GM21576 (cell line): Measurements from ENCODE around the gene ETFDH.
"Not testable (repeated sequence)": the region's sequence is repeated elsewhere in the genome, so short reads cannot be mapped to it uniquely, and the experiment has no call there.

ENCODE experiments used
- ATAC-seq: cut with Tn5 transposase; IDR thresholded peaks from one replicate; pipeline ENCODE4 v1.9.1; 2021; ENCODE audit warnings: mild to moderate bottlenecking, moderate library complexity; ENCODE audit not compliant: unreplicated experiment

Gene ETFDH

DNA sequence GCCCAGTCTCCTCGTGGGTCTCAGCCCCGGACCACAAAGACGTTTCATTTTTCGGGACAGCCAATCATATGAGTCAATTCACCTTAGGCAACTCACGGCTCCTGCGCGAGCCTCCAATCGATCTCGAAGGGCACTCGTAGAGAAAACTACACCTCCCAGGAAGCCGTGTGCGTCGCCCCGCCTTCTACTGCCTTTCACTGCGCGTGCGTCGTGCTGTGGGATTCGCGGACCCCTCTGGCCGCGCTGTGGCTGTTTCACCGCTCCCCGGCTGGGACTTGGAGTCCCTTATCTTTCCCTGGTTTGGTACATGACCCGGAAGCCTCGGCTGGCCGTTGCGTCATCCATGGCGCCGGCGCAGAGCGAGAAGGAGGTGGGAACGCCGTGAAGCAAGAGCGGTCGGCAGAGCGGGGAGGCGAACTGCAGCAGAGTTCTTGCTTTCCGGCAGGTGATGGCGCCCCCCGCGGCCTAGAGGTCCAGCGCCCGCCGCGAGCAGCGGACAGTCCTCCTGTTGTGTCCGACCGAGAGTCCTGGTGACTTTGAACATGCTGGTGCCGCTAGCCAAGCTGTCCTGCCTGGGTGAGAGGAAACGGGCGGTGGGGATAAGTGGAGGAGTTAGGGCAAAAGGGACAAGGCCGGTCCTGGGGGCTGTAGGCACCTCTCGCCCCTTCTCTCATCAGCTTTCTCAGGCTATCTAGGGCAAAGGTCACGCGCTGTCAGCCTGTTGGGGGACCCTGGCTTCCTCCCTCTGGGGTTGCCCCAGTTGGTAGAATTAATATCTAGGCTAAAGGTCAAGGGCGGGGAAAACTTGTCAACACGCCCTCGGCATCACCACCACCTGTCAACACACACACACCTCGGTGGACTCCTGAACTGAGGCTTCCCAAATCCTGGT is at the start of gene ETFDH:
Gene ETFDH, plus strand, starts transcription at position 382 of the 892 bp plus-strand sequence. Its CDS starts 161 bp downstream, at position 543.
- peak; percentile 83 for ATAC-seq

DNA sequence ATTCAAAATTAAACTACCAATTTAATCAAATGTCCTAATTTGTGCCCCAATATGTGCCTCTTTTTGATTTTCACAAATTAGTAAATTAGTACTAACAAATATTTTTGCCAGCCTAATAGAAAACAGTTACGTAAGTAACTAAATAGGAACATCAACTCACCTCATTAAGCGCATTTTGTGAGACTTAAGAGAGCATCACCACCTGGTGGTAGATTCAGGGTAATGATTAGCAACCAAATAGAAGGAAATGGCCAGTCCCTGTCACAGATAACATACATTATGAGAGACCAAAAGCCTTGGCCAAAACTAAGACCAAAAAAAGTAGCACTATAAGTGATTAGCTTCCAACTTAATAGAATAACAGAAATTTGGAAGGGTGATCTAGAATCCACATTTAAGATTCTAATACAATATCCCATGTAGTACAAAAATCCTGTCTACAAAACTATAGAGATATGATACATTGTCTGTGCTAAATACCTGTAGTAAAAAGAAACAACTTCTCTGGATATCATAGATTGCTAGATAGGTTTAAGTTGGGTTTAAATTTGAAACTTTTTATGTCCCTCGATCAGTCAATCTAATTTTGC is 47.1 kb upstream of the ETFDH start:
- peak; percentile 94 for ATAC-seq

DNA sequence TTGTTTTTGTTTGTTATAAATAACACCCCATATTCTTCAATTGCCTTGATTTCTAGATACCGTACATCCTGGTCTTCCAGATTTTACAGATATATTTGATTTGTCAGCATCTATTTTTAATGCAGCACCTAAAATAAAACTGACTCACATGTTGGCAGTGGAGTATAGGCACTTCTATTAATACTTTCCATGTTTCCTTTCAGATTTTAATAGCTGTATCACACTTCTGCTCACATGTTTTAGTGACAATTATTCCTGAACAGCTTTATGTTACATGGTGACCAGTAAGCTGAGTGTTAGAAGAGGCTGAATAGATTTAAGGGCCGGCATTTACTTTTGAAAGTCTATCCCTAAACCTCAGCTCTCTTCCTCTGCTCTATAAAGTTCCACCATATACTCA is 46.6 kb upstream of the ETFDH start:
- ATAC-seq, result no peak

DNA sequence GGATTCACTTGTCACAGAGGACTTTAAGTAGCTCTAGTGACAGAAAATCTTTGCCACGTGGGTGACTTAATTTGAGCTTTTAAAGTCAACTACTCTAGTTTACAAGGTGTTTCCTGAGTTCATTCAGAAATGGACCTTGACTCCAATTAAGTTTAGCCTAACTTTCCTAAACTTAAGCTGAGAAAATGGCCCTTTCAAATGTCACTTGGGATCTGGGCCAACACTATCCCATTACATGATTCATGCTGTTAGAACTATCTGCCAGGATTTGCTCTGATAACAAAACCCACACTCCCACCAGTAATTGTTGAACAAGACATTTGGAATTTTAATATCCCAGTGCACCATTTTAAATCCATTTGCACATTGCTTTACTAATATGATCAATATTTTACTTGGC is 41.2 kb upstream of the ETFDH start:
- no peak for ATAC-seq

DNA sequence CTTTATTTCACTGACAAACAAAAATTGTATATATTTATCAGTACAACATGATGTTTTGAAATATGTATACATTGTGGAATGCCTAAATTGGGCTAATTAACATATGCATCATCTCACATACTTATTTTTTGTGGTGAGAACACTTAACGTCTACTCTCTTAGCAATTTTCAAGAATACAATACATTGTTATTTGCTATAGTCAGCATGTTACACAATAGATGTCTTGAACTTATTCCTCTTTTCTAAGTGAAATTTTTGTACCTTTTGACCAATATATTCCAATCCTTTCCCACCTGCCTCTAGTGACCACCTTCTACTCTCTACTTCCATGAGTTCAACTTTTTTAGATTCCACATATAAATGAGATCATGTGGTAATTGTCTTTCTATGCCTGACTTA is 35.5 kb upstream of the ETFDH start:
- ATAC-seq, result no peak

DNA sequence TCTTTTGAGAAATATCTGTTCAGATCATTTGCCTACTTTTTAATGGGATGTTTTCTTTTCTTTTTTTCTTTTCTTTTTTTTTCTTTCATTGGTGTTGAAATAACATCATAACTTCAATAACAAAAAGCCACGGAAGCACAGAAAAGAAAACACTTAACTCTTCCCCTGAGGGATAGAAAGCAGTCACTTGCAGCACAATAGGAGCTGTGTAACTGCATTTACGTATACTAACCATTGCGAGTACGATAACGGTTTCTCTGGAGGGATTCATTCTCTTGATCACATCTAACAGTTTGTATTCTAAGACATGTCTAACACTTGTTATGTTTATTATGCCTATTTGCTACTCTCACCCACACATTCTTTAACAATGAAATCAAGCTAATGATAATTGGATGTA is 27.7 kb upstream of the ETFDH start:
- no peak for ATAC-seq

DNA sequence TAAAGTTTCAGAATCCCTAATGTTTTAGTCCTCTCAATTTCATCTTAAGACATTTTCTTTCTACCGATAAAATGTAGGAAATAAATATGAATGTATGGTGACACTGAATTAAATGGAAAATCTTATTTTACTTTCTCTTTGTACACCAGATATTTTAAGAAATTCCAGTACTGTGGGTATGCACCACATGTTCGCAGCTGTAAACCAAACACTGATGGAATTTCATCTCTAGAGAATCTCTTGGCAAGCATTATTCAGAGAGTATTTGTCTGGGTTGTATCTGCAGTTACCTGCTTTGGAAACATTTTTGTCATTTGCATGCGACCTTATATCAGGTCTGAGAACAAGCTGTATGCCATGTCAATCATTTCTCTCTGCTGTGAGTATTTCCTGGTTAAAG is 27.3 kb upstream of the ETFDH start:
- ATAC-seq, result no peak

DNA sequence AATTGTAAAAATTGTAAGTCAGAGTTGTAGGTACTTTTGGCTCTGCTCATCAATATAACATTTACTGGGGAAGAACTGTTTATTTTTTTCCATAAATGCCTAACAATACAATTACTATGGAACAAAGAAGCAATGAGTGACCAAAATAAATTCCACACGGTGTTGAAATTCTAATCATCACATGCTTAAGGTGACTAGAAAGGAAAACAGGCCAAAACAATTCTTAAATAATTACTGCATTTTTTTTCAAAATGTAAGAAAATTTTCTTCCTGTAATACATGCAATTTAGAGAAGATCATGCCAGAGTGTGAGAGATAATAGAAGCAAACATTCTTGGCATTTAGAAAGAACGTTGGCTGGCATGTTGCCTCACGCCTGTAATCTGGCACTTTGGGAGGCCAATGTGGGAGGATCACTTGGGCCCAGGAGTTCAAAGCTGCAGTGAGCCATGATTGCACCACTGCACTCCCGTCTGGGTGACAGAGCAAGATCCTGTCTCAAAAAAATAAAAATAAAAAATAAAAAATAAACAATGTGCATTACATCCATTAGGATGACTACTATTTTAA is 22.9 kb upstream of the ETFDH start:
- no peak for ATAC-seq

DNA sequence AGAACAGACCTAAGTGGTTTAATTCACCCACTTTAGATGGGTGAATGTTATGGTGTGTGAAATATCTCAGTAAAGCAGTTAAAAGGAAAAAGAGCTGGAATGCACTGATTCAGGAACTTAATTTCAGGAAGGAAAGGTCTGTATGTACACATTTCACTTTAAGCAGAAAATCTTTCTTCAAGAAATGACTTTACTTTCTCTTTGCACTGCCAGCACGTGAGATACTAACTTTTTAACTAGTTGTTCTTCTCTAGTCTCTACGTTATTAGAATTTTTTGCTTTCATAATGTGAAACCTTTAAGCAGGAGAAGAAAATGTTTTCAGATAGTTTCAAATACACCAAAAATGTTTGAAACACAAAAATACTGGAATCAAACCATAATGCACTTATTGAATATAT is 19.2 kb upstream of the ETFDH start:
- ATAC-seq, result no peak

DNA sequence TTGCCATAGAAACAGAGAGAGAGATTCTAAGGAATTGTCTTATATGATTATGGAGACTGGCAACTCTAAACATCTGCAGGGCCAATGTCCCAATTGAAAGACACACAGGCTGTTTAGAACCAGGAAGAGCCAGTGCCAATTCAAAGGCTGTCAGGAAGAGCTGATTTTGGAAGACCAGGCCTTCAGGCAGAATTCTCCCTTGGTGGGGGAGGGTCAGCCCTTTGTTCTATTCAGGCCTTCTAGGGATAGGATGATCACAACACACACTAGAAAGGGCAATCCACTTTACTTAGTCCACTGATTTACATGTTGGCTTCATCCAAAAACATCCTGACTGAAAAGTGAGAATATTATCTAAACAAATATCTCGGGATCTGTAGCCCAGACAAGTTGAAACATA is 15.7 kb upstream of the ETFDH start:
- no peak for ATAC-seq

DNA sequence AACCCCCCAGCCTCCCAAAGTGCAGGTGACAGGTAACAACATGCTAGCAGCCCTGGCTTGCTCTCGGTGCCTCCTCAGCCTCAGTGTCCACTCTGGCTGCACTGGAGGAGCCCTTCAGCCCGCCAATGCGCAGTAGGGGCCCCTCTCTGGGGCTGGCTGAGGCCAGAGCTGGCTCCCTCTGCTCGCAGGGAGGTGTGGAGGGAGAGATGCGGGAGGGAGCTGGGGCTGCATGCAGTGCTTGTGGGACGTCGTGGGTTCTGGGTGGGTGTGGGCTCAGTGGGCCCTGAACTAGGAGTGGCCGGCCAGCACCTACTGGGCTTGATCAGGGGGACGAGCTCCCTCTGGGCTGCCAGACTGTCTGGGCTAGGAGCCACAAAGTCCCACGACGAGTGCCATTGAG is 14.8 kb upstream of the ETFDH start:
- no peak for ATAC-seq

DNA sequence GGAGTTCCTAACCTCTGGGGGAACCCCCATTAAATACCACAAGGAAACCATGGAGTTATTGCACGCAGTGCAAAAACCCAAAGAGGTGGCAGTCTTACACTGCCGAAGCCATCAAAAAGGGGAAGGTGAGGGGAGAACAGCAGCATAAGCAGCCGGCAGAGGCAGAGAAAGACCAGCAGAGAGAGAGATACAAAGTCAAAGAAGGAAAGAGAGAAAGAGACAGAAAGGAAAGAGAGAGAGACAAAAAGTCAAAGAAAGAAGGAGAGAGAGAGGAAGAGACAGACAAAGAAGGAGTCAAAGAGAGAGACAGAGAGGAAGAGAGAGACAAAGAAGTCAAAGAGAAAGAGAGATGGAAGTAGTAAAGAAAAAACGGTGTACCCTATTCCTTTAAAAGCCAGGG is 8.8 kb upstream of the ETFDH start:
- ATAC-seq, result not testable (repeated sequence)

DNA sequence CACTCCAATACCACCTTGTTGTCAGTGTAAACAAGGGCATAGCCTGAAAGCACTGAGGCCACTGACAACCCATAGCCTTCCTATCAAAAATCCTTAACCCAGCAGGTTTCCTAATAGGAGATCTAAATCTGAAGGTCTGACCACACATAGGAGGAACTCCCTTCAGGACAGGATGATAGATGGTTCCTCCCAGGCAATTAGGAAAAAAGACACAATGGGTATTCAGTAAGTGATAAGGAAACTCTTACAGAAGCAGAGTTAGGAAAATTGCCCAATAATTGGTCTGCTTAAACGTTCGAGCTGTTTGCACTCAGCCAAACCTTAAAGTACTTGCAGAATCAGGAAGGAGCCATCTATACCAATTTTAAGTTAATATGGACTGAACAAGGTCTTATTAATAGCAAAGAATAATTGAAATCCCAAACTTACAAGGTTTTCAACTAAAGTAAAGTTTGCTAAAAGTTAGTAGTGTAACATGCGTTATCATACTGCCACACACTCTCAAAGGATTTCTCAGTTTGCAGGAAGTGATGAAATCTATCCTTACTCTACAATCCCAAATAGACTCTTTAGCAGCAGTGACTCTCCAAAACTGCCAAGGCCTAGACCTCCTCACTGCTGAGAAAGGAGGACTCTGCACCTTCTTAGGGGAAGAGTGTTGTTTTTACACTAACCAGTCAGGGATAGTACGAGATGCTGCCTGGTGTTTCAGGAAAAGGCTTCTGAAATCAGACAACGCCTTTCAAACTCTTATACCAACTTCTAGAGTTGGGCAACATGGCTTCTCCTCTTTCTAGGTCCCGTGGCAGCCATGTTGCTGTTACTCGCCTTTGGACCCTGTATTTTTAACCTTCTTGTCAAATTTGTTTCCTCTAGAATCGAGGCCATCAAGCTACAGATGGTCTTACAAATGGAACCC is 8.1 kb upstream of the ETFDH start:
- not testable (repeated sequence) for ATAC-seq

DNA sequence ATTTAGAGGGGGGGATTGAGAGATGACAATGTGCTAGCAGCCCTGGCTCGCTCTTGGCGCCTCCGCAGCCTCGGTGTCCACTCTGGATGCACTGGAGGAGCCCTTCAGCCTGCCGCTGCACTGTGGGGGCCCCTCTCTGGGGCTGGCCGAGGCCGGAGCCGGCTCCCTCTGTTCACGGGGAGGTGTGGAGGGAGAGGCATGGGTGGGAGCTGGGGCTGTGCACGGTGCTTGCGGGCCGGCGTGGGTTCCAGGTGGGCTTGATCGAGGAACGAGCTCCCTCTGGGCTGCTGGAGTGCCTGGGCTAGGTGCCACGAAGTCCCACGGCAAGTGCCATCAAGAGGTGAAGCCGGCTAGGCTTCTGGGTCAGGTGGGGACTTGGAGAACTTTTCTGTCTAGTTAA is 7.3 kb upstream of the ETFDH start:
- ATAC-seq, result no peak

DNA sequence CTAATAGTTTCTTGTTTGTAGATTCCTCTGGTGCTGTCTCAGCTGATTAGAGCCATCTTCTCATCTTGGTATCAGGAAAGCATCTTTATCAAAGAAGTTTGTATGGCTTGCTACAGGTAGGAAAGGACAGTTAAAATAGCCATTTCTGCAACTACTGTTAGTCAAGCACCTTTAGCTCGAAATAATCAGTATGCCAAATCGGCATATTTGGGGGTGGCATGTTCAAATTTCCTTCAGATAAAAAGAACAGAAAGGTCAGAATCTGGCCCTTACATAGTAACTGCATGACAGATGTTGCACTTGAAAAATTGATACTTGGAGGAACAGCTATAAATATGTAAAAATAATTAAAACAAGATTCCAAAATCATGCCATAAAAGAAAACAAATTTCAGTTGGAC is 5.2 kb upstream of the ETFDH start:
- no peak for ATAC-seq

DNA sequence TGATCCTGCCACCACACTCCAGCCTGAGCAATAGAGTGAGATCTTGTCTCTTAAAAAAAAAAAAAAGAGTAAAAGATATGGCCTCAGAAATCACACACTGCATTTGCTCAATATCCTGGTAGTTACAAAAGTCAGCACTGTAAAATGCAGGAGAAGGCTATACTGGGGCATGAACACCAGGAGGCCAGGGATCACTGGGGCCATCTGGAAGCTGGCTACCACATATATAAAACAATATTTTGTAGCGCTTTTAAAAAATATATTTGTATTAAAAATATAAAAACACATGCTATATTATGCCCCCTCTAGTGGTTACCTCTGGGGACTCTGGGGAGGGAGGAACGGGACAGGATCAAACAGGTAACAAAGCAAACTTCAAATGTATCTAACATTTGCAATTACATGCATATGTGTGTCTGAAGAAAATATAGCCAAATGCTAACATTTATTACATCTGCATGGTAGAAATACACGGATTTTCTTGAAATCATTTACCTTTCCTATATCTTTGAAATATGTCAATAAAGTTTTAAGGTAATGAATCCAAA is 4.4 kb upstream of the ETFDH start:
- ATAC-seq, result no peak

DNA sequence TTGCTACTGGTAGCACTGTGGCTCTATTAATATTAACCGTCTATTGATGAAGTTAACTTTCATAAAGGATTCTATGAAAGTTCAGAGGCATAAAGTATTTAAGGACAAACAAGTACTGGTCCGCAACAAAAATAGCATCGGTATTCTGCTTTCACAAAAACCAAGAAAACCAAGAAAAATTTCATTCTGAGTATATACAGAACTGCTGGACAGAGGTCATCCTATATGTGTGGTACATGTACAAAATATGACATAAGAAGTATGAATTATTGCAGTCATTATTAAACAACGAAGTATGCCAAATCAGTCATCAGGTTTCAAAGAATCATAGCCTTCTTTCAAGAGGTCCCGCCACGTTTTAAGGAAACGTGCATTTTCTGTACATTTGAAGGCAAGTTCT is 2.8 kb upstream of the ETFDH start:
- ATAC-seq, result no peak

DNA sequence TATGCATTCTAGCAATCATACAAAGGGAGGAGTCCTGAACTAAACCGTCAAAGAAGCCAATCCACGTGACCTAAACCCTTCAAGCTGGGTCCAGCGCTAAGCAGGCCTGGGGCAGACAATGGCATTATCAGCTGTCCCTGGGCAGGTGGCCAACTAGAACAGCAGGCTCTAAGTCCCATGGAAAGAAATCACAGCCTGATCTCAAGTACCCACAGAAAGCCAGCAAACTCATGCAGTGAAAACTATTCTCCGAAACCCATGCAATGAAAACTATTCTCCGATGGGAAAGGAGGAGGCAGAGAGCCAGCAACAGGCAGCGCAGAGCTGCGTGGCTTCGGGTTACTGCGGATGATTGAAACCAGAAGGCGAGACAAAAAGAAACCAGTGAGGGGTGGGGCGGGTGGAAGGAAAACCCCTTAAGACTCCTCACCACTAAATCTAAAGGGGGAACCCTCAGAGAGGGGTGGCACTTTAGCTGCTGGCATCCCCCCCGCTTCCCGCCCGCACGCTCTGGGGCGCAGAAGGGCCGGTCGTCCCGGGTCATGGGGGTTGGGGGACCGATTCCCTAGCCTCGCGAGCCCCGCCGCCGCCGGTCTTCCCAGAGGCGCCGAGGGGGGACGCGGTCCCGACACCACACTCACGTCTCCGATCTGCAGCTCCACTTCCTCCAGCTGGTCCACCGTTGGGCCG is 976 bp upstream of the ETFDH start:
- ATAC-seq, result peak; percentile 24

DNA sequence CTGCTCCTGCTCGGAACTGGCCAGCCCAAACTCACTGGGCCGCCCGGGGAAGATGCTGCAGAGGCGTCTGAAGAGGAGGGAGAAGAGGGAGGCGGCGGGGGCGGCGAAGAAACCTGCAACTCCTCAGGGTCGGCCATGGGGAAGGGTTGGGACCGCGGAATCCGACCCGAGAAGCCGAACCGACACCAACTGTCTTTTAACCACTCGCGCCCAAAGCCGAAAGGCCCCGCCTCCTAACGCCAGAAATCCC is 506 bp upstream of the ETFDH start, which contains the start of gene C4orf46:
Gene C4orf46, minus strand, starts transcription at position 223 of the 250 bp plus-strand sequence. Its CDS starts 86 bp downstream, at position 137.
- no peak for ATAC-seq

DNA sequence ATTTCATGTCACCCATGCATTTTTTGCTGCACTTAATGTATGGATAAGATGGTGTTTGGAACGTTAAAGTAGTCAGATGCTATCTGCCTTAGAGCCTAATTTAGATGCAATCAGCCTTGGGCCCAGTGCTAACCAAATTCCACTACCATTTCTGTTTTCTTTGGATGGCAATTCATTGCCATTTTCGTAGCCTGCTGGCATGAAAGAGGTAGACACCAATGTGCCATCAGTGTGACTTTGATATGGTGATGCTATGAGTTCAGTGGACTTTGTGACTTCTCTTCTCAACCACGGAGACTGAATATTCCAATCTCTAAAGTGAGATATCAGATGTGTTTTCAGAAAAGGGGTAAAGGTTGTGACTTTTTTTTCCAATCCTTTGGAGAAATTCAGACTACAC is 1.5 kb downstream of the ETFDH start:
- no peak for ATAC-seq
